Stimulated activated naive B cell treated with anti-CD40 and anti-IgM and Interleukin-4, amounts not matched to agents 10 μg/mL and 1 μg/mL and 100 μg/mL, for 72 hours (primary cell): ENCODE results near the gene SH3GL1.
"Not testable (repeated sequence)": the region's sequence is repeated elsewhere in the genome, so short reads cannot be mapped to it uniquely, and the experiment has no call there.

ENCODE experiments used
- ATAC-seq, 2 donors: fragments of 150-1000 bp; cut with Tn5 transposase; replicated peaks; 2 replicates each; pipeline ENCODE4 v1.10.0; 2021; ENCODE audit warnings: moderate library complexity in 1 of 2
- DNase-seq: peaks from one replicate; pipeline ENCODE4 v3.0.0; 2021
- H3K27ac Mint-ChIP-seq: one replicate; pipeline ENCODE4 v1.8.0; 2022; ENCODE audit warnings: mild to moderate bottlenecking, mixed read lengths
- H3K27me3 Mint-ChIP-seq, 2 donors: one replicate each; pipeline ENCODE4 v1.8.0; 2022; ENCODE audit warnings: mixed read lengths in 2 of 2
- H3K36me3 Mint-ChIP-seq, 2 donors: one replicate each; pipeline ENCODE4 v1.8.0; 2022; ENCODE audit warnings: mixed read lengths in 2 of 2, mild to moderate bottlenecking in 1 of 2
- H3K4me1 Mint-ChIP-seq, 2 donors: one replicate each; pipeline ENCODE4 v1.8.0; 2022; ENCODE audit warnings: mixed read lengths in 2 of 2, mild to moderate bottlenecking in 1 of 2
- H3K4me3 Mint-ChIP-seq, 2 donors: one replicate each; pipeline ENCODE4 v1.8.0; 2022; ENCODE audit warnings: mild to moderate bottlenecking in 2 of 2, mixed read lengths in 2 of 2, moderate library complexity in 1 of 2
- H3K9me3 Mint-ChIP-seq, 2 donors: one replicate each; pipeline ENCODE4 v1.8.0; 2022; ENCODE audit warnings: mixed read lengths in 2 of 2, mild to moderate bottlenecking in 1 of 2

The SH3GL1 gene

DNA sequence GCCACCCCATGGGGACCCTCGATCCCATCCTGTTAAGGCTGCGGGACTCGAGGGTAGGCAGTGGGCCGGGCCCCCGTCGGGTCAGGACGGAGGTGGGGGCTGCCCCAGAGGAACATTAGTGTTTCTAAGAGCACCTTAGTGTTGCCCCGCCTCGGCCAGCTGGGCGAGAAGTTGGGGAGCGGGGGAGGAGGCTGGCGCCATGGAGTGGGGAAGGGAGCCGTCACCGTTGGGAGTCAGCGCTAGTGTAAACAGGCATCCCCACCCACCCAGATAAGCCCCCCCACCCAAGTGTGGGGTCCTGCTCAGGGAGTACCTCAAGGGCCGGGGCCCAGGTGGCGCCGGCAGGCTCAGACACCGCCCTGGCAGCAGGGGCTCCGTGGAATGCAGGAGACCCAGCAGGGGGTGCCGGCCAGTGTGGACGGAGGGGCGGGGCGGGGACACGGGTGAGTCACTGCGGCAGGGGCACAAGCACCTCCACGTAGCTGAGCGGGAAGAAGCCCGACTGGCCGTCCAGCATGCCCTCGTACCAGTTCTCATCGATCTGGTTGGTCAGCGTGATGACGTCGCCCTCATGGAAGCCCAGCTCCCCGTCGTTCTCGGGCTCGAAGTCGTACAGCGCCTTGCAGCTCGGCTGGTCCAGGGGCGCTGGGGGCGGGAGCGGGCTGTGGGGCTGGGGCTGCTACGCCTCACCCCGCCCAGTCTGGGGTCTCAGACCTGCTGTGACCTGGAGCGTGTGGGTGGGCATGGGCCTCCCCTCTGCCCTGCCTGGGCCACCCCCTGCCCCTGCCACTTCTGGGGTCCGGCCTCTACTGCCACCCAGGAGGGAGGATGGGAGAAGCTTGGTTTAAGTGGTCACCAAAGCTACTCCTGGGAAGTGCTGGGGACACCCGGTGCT is 38.9 kb downstream of the SH3GL1 start:
- Mint-ChIP-seq H3K36me3 (peaks cover 18 to 48% of the 10 kb centered on the region in 2 donors), H3K27ac (peak overlapping the region; percentile 92), H3K27me3 (no peaks in the 10 kb centered on the region), H3K9me3 (no peaks in the 10 kb centered on the region), H3K4me1 (peaks cover 6 to 16% of the 10 kb centered on the region in 2 donors), H3K4me3 (no peak overlapping the region)
- no peak for DNase-seq
- ATAC-seq: no peak

DNA sequence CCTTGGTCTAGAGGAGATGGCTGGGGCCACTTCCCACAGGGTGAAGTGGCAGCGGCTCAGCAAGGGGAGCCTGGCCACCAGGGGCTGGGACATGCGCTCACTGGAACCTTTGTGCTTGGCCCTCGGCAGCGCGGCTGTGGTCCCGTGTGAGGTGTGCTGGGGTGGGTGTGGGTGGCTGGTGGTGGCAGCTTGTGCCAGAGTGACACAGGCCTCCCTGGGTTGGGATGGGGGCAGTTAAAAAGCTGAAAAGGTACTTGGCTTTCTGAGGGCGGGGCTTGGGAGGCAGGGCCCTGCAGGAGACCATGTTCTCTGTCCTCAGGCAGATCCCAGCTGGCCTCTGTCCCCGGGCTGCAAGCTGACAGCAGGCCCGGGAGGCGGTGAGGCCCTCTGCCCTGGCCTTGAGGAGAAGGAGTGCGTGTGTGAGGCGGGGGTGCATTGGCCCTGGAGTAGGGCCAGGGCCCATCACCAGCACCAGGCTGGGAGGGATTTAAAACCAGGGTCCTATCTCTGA is 39.7 kb downstream of the SH3GL1 start:
- DNase-seq (no peak), ATAC-seq (no peak)
- Mint-ChIP-seq H3K36me3 (peaks cover 23 to 53% of the 10 kb centered on the region in 2 donors), H3K27me3 (no peaks in the 10 kb centered on the region), H3K4me3 (peak overlapping the region in 1 of 2 donors; percentile 22), H3K4me1 (peaks cover 6 to 16% of the 10 kb centered on the region in 2 donors), H3K9me3 (no peaks in the 10 kb centered on the region), H3K27ac (peak overlapping the region; percentile 92)

- H3K27me3 Mint-ChIP-seq: no peaks in the 10 kb centered on the region
Measured at GRCh38 chr19:4360081-4360569, 40.2 kb downstream of the SH3GL1 start.

DNA sequence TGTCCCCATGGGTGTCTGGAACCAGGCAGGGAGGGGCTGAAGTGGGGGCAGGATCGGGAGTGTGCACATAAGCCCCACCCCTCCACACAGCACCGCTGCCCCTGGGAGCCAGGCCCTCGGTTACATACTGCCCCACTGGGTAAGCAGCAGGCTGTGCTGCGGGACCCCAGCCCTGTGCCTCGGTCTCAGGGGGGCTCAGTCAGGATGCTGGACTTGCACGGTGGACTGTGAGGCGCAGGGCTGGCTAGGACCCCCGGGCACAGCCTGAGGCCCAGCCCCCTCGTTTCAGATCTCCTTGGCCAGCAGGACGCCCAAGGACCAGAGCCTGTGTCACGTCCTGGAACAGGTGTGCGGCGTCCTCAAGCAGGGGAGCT is 40.7 kb downstream of the SH3GL1 start:
- Mint-ChIP-seq H3K4me3 (no peak overlapping the region), H3K4me1 (peaks cover 6 to 16% of the 10 kb centered on the region in 2 donors), H3K27ac (peak overlapping the region; percentile 81), H3K27me3 (no peaks in the 10 kb centered on the region), H3K36me3 (peaks cover 23 to 51% of the 10 kb centered on the region in 2 donors), H3K9me3 (no peaks in the 10 kb centered on the region)
- no peak for DNase-seq
- ATAC-seq: peak in 1 of 2 donors; percentile 18

More at GRCh38 chr19:4360081-4360569, 40.2 kb downstream of the SH3GL1 start:
- no peak for ATAC-seq
- Mint-ChIP-seq H3K4me1 (peaks cover 6 to 16% of the 10 kb centered on the region in 2 donors), H3K27ac (peak overlapping the region; percentile 92), H3K36me3 (peaks cover 23 to 50% of the 10 kb centered on the region in 2 donors), H3K4me3 (peak overlapping the region in 1 of 2 donors; percentile 22), H3K9me3 (no peaks in the 10 kb centered on the region)
- no peak for DNase-seq

- Mint-ChIP-seq H3K36me3 (peaks cover 23 to 58% of the 10 kb centered on the region in 2 donors), H3K9me3 (no peaks in the 10 kb centered on the region)
Measured at GRCh38 chr19:4358709-4359626, 41.4 kb downstream of the SH3GL1 start.

DNA sequence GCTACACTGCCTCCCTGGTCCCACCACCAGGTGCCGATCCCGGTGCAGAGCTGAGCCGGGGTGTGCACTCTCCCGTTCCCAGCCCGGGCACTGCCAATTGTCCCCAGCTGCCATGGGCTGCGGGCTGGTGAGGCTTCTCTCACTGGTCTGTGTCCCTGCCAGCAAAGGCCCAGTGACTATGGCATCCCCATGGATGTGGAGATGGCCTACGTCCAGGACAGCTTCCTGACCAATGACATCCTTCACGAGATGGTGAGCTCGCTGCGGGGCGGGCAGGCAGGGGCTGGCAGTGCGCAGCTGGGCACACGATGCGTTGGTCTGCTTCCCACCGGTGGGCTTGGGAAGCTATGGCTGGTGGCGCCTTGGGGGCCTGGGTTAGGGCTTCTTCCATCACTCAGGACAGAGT is 42.4 kb downstream of the SH3GL1 start:
- Mint-ChIP-seq H3K4me3 (peak overlapping the region in 1 of 2 donors; percentile 46), H3K27me3 (no peaks in the 10 kb centered on the region), H3K9me3 (no peaks in the 10 kb centered on the region), H3K36me3 (peaks cover 20 to 53% of the 10 kb centered on the region in 2 donors), H3K4me1 (peaks cover 6 to 16% of the 10 kb centered on the region in 2 donors), H3K27ac (peak overlapping the region; percentile 81)
- DNase-seq: no peak
- ATAC-seq: no peak

More at GRCh38 chr19:4358709-4359626, 41.4 kb downstream of the SH3GL1 start:
- H3K4me1 Mint-ChIP-seq: peaks cover 6 to 16% of the 10 kb centered on the region in 2 donors
- DNase-seq: no peak
- ATAC-seq: no peak
- no peaks in the 10 kb centered on the region for H3K27me3 Mint-ChIP-seq
- H3K4me3 Mint-ChIP-seq: no peak overlapping the region
- peak overlapping the region; percentile 81 for H3K27ac Mint-ChIP-seq

DNA sequence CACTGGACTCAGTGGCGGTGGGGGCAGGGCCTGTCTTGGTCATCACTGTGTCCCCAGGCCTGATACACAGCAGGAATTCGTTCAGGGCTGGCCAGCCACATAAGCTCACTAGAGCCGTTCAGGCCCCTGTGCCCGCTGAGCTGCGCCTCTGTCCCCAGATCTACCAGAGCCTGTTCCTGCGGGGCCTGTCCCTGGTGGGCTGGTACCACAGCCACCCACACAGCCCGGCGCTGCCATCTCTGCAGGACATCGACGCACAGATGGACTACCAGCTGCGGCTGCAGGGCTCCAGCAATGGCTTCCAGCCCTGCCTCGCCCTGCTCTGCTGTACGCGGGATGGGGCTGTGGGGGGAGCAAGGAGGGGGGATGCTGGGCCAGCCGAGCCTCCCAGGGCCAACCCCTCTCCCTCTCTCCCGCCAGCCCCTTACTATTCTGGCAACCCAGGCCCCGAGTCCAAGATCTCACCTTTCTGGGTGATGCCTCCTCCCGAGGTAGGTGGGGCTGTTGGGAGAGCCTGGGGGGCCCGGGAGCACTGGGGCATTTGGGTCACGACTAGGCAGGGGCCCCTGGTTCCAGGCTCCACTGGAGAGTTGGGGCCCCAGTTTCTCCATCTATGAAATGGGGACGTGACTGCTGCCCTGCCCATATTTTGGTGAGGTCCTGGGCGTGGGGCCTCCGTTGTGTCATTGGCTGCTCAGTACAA is 43.1 kb downstream of the SH3GL1 start:
- H3K27me3 Mint-ChIP-seq: no peaks in the 10 kb centered on the region
- DNase-seq (no peak), ATAC-seq (no peak)
- no peaks in the 10 kb centered on the region for H3K9me3 Mint-ChIP-seq
- H3K4me1 Mint-ChIP-seq: peaks cover 9 to 21% of the 10 kb centered on the region in 2 donors
- no peak overlapping the region for H3K4me3 Mint-ChIP-seq
- H3K27ac Mint-ChIP-seq: peak overlapping the region; percentile 81
- H3K36me3 Mint-ChIP-seq: peaks cover 22 to 51% of the 10 kb centered on the region in 2 donors

GRCh38 chr19:4354897-4355296 is 45.5 kb downstream of the SH3GL1 start:
- Mint-ChIP-seq H3K36me3 (peaks cover 18 to 47% of the 10 kb centered on the region in 2 donors), H3K4me1 (peaks cover 9 to 18% of the 10 kb centered on the region in 2 donors), H3K27me3 (no peaks in the 10 kb centered on the region), H3K27ac (no peak overlapping the region), H3K4me3 (no peak overlapping the region), H3K9me3 (no peaks in the 10 kb centered on the region)
- ATAC-seq (no peak), DNase-seq (no peak)

DNA sequence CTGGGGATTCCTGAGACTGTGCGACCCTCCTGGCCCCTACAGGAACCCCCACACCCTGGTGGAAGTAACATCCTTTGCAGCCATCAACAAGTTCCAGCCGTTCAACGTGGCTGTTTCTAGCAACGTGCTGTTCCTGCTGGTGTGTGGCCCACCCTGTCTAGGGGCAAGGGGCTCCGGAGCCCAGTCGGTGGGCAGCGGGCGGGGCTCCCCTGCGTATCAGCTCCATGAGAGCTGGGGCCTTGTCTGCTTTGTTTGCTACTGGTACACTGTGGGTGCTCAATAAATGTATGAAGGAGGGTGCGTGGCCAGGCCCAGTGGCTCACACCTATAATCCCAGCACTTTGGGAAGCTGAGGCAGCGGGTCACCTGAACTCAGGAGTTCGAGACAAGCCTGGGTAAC is 46.1 kb downstream of the SH3GL1 start:
- peaks cover 9 to 18% of the 10 kb centered on the region in 2 donors for H3K4me1 Mint-ChIP-seq
- H3K36me3 Mint-ChIP-seq: peaks cover 22 to 51% of the 10 kb centered on the region in 2 donors
- DNase-seq (no peak), ATAC-seq (no peak)
- no peak overlapping the region for H3K4me3 Mint-ChIP-seq
- no peaks in the 10 kb centered on the region for H3K9me3 Mint-ChIP-seq
- no peaks in the 10 kb centered on the region for H3K27me3 Mint-ChIP-seq
- H3K27ac Mint-ChIP-seq: peak overlapping the region; percentile 31

DNA sequence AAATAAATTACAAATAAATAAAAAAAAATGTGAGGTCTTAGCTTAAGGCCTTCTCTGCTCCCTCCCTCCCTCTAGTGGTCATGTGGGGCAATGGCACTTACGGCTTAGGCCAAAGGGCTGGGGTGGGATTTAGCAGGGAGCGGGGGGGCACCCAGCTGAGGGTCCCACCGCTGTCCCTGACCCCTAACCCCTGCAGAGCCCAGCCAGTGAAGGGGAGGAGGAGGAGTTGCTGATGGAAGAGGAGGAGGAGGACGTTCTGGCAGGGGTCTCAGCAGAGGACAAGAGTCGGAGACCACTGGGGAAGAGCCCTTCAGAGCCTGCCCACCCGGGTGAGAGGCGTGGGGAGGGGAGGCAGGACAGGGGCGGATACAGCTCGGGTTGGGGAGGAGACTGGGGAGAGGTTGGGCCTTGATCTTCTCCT is 47.6 kb downstream of the SH3GL1 start:
- no peak for DNase-seq
- Mint-ChIP-seq H3K27me3 (no peaks in the 10 kb centered on the region), H3K4me3 (no peak overlapping the region), H3K36me3 (peaks cover 22 to 55% of the 10 kb centered on the region in 2 donors), H3K4me1 (peaks cover 9 to 15% of the 10 kb centered on the region in 2 donors), H3K27ac (peak overlapping the region; percentile 81), H3K9me3 (no peaks in the 10 kb centered on the region)
- peak; percentile 69 for ATAC-seq

DNA sequence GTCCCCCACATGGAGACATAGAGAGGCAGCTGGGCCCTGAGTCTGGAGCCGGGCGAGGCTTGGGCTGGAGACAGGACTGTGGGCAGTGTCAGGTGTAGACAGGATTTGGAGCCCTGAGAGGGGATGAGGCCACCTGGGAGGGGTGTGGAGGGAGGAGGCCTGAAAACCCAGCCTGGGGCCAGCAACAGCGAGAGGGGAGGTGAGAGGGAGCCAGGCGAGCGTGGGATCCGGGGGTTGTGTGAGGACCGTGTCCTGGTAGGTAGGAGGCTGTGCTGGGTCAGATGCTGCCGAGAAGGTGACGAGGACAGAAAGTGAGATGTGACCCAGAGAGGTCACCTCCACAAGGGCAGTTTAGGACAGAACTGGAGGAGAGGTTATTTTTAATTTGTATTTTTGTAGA is 49.6 kb downstream of the SH3GL1 start:
- no peak overlapping the region for H3K27ac Mint-ChIP-seq
- no peak for DNase-seq
- no peaks in the 10 kb centered on the region for H3K27me3 Mint-ChIP-seq
- ATAC-seq: no peak
- no peaks in the 10 kb centered on the region for H3K9me3 Mint-ChIP-seq
- no peak overlapping the region for H3K4me3 Mint-ChIP-seq
- H3K4me1 Mint-ChIP-seq: peaks cover 9 to 18% of the 10 kb centered on the region in 2 donors
- peaks cover 30 to 55% of the 10 kb centered on the region in 2 donors for H3K36me3 Mint-ChIP-seq

- H3K27ac Mint-ChIP-seq: peak overlapping the region; percentile 22
Measured at GRCh38 chr19:4350111-4350510, 50.2 kb downstream of the SH3GL1 start.

DNA sequence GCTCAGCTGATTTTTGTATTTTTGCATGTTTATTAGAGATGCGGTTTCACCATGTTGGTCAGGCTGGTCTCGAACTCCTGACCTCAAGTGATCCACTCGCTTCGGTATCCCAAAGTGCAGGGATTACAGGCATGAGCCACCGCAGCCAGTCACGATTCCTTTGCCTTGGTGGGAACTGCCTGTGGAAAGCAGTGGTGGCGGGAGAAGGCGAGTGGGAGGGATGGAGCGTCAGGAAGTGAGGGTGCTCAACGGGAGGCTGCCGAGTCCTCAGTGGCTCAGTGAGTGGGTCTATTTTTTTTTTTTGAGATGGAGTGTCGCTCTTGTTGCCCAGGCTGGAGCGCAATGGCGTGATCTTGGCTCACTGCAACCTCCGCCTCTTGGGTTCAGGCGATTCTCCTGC is 51.1 kb downstream of the SH3GL1 start:
- Mint-ChIP-seq H3K4me1 (peaks cover 9 to 27% of the 10 kb centered on the region in 2 donors), H3K36me3 (peaks cover 35 to 52% of the 10 kb centered on the region in 2 donors)
- H3K27ac Mint-ChIP-seq, H3K4me3 Mint-ChIP-seq, DNase-seq, H3K27me3 Mint-ChIP-seq, H3K9me3 Mint-ChIP-seq, ATAC-seq: not testable (repeated sequence)

More at GRCh38 chr19:4350111-4350510, 50.2 kb downstream of the SH3GL1 start:
- no peaks in the 10 kb centered on the region for H3K27me3 Mint-ChIP-seq
- peaks cover 35 to 59% of the 10 kb centered on the region in 2 donors for H3K36me3 Mint-ChIP-seq
- H3K4me3 Mint-ChIP-seq: no peak overlapping the region
- DNase-seq (no peak), ATAC-seq (no peak)
- peaks cover 9 to 25% of the 10 kb centered on the region in 2 donors for H3K4me1 Mint-ChIP-seq
- H3K9me3 Mint-ChIP-seq: no peaks in the 10 kb centered on the region
